HG03521 (cell line): ENCODE data around the gene EPN2.
A peak's percentile ranks its signal among the peaks of the same experiment; 100 is the strongest.
"Not testable (repeated sequence)": the region's sequence is repeated elsewhere in the genome, so short reads cannot be mapped to it uniquely, and the experiment has no call there.

ENCODE experiments used
- ATAC-seq: cut with Tn5 transposase; IDR thresholded peaks from one replicate; pipeline ENCODE4 v1.9.1; 2021; ENCODE audit warnings: mild to moderate bottlenecking, moderate library complexity; ENCODE audit not compliant: unreplicated experiment

EPN2 gene

DNA sequence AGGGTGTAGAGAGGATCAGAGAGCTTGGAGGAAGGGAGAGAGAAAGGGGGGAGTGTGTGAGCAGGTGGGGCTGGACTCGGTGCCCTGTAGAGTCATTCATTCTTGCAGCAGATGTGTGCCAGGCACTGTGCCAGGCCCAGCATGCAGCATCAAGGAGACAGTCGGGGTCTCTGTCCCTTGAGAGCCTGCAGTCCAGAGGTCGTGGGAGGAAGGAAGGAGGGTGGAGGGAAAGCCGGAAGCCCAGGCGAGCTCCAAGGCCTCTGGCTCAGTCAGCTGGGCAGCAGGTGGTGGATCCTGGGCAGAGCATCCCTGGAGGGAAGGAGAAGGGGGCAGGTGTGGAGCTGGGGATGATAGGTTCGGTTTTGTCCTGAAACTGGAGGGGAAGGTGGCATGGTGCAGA lies 27.5 kb downstream of the EPN2 start:
- ATAC-seq = no peak

DNA sequence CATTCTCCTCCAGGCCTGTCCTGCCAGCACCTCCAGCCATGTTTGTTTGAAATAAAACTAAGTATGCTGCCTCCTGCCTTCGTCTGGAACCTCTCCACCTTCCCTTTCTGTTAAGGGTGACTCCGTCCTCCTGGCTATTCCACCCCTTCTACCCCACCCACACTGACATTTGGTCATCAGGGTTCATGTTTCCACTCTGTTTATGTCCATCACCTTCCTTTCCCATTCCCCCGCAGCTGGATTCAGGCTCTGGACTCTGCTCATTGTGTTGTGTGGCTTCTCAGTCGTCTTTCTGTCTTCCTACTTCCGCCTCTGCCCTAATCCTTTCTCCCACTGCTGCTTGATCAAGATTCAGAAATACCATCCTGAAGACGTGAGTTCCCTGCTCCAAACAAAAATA lies 28.6 kb downstream of the EPN2 start:
- no peak for ATAC-seq

DNA sequence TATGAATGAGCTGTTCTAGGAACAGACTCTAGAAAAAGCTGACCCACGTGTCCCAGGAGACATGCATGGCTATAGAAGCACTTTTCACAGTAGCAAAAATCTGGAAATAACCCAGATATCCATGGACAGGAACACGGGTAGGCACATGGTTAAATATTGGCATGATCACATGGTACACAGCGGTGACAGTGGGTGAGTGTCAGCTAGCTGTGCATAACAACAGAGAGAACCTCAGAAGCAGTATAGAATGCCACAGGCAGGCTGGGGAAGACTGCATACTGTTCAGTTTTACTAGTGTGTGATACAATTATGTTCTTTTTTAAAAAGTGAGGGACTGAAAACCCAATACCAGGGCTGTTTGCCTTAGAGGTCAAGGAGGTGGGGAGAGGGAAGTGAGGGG lies 31.4 kb downstream of the EPN2 start:
- no peak for ATAC-seq

DNA sequence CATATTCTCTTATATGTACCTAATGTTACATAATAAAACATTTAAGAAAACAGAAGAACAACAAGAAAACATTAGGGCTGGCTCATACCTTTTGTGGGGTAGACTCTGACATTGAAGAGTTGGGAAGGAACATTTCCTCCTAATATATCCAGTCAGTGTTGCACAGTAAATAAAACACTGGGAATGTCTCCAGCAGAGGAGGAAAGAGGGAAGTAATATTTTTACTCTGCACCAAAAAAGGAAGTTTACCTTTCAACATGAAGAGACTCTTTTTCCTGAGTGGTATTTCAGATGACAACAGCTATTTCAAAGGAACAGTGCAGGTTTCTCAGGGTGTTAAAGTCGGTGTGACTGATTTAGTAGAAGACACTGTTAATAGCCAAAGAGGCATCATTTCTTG lies 31.9 kb downstream of the EPN2 start:
- ATAC-seq = no peak

DNA sequence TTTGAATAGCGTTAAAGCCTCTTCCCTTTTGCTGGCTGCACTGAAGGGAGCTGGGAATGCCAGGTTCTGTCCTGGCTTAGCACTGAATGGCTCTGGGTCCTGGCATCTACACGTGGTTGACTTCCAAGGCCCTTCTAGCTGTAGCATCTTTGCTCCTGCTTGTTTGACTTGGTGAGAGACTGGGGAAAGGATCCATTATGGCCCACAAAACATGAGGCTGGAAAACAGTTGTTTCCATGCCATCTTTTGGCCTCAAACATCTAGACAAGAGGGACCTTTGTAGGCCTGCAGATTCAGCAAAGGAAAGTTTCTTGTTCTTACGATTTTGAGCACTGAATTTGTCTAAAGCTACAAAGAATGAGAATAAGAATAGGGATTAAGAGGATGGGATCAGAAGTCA lies 32.5 kb downstream of the EPN2 start:
- ATAC-seq = no peak

DNA sequence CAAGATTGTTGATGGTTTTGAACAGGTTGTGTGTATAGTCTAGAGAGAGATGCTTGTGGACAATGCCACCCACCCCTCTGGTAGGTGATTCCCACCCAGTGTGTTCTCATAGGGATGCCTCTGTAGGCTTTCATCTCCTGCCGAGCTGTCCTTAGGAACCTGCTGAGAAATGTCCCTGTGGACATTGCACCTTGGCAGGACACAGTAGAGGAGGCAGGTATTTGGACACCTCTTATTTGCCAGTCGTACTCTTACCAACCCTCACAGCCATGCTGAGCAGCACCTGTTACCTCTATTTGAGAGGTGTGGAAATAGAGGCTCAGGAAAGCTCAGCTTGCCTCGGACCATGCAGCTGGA lies 33.2 kb downstream of the EPN2 start:
- ATAC-seq = no peak

DNA sequence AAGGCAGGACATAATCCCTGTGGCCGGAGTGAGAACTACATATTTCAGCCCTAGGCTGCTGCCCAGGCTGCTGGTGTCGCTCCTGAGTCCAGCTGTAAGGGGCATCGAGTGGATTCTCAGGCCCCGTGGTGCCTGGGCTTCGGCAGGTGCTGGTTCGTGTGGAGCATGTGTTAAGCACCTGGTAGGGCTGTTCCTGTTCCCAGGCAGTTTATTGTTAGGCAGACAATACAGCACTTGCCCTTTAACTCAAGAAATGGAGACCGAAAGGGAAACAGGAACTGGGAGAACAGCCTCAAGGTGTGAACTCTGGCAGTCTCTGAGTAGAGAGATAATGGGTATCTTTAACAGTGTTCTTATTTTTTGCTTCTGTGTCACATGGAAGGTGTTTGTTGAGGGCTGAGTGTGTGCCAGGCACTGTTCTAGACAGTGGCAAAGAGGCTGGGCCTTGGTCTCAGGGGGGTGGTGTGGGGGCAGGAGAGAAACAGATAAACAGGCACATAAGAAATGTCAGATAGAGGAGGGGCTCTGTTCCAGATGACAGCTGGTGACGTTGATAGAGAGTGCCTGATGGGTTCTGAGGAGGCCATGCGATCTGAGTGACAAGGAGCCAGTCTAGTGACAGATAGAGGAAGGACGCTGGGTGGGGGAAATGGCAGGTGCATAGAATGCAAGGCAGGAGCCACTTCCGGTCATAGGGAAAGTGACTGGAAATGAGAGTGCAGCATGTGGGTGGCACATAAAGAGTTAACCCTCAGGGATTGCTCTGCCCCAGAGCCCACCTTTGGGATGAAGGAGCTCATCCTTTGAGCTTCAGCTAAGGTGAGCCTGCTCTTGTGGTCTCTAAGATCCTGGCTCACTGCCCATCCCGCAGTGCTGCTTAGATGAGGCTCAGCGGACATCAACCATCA lies 33.8 kb downstream of the EPN2 start:
- ATAC-seq = peak; percentile 62

DNA sequence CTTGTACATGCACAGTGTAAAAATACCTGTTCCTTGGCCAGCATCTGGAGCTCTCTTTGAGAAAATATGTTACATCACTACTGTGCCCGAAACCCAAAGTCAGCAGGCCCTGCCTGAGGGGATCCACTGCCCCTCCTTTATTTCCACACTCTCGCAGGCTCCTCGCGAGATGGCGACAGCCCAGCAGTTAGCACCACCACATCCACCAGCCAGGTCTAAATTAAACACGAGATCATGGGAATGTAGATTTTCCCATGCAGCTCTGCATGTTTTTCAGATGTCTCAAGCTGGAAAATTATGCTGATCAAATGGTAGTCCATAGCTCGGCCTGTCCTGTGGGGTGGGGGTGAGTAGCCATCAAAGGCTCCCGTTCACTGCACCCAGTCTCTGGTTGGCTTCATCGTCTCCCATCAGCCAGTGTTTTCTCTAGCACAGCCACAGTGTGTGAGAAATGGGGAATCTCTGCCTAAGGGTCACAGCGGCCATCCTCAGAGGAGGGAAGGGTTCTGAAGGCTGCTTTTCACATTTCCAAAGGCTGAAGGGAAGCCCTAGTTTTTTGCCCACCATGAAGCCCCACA lies 34.7 kb downstream of the EPN2 start:
- no peak for ATAC-seq

DNA sequence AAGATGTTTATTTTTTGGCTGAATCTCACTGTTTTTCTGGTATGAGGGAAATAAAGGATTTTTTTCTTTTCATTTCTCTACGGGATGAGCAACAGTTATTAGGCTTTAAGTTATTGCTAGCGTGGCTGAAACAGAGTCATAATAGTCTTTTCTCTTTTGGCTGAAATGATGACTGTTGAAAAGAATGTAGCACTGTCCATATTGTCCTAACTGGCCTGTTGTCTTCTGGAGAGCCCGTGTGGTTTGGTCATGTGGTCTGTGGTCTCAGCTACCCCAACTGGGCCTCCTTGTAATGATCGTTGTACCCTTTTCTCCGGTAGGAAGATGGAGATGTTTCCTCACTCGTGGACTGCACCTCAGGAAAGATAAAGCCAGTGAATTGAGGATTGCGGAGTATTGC lies 36.6 kb downstream of the EPN2 start:
- no peak for ATAC-seq

DNA sequence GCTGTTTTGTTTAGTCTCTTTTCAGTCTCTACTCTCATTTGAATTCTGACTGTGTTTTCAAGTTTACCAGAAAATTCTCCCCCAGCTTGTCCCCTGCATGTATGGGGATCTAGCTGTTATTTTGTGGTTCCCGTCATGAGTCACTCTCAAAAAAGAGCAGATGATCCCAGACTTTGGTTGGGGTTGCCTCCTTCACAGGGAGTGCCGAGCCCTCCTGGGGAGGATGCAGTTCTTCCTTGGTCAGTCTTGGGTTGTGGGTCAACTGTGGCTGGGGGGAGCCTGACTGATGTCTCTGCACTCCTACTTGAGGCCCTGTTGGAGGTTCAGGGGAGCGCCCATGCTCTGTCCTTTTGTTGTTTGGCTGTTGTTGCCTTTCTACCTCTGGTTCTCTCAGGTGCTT lies 37.7 kb downstream of the EPN2 start:
- ATAC-seq = no peak

DNA sequence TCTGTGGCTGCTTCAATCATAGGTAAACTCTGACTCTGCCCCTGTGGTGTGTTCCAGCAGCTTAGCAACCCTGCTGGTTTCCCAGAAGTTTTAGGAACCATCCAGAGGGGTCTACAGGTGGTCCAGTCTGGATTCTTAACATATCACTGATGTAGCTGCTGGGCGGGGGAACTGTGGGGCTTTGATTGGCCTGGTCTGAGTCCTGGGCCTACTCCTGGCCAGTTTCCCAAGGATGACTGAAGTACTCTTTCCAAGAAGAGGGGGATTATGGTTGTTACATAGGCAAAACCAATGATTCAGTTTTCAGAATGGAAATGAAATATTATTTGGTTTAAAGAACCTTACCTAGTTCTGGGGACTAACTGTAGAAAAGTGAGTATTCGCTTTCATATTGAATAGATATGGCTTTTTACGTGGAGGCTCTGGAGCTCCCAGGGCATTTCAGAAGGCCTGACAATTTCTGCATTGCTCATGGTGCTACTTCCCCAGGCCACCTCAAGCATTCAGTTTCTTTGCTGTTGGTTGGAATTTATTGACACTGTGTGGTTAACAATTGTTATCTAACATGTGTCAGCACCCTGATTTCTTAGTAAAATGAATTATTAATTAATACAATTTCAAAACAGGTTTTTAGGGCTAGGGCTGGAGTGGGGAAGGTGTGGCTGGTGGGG lies 38.4 kb downstream of the EPN2 start:
- ATAC-seq = no peak

DNA sequence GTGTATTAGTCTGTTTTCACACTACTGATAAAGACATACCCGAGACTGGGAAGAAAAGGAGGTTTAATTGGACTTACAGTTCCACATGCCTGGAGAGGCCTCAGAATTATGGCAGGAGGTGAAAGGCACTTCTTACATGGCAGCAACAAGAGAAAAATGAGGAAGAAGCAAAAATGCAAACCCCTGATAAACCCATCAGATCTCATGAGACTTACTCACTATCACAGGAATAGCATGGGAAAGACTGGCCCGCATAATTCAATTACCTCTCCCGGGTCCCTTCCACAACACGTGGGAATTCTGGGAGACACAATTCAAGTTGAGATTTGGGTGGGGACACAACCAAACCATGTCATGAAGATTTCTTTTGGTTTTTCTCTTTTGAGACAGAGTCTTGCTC lies 41.1 kb downstream of the EPN2 start:
- ATAC-seq = not testable (repeated sequence)

DNA sequence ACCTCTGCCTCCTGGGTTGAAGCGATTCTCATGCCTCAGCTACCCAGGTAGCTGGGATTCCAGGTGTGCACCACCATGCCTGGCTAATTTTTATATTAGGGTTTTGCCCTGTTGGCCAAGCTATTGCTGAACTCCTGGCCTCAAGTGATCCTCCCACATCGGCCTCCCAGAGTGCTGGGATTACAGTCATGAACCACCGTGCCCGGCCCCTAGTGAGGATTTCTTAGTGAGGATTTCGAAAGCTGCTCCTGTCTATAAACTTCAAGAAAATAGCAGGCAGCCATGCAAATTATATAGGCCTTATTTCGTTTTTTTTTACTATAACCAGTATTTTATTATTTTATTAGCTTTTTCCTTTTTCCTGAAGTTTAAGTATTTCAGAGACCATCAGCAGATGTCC lies 41.6 kb downstream of the EPN2 start:
- ATAC-seq = no peak

DNA sequence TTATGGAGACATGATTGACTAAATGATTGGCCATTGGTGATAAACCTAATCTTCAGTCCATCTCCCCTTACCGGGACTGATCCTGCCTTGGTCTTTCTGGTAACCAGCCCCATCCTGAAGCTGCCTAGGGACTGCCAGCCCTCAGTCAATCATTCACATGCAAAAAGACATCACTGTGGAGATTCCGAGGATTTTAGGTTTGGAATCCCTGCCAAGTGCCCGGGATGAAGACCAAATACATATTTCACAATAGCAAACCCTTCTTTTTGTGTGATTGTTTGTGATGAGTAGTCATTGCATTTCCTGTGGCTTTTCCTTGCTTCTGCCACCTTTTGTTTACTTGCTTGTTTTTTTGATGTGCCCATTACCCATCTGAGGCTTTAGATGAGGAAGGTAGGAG lies 44.0 kb downstream of the EPN2 start:
- ATAC-seq = no peak

DNA sequence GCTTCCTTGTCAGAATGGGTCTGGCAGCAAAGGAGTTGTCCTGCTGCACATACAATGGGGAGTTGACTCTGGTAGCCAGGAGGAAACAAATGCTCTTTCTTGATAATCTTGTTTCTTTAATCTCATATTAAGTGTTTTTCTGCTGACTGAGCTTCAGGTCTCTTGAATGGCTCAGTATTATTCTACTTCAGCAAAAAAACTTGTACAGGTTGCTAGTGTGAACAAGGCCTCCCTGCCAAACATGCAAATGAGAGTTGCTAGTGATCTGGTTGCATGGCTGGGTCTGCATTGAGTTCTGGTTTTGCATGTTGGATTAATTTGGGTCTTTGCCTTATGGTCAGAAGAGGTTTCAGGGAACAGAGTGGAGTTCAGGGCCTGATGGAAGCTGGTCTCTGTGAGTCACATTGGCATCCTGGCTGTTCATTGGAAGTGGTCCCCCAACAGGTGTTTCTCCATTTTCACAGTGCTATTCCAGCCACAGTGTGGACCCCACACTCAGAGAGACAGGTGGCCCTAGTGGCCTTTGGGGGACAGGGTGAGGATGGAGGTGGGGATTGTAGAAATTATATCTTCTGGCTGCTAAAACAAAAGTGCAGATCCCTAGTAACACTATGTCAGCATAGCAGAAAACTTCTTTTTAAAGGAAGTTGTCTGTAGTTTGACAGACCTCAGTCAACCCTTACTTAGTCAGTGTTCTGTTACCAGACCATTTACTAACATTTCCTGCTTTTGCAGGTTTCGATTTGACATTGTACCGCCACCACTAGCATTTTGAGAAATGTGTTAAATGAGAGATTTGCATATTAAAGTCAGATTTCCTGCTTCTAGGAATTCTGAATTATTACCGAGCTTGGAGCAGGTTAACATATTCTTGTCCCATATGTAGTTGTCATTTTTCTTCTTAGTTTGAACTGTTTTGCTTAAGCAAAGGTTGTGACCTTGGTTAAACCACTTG lies 47.1 kb downstream of the EPN2 start:
- ATAC-seq = no peak

DNA sequence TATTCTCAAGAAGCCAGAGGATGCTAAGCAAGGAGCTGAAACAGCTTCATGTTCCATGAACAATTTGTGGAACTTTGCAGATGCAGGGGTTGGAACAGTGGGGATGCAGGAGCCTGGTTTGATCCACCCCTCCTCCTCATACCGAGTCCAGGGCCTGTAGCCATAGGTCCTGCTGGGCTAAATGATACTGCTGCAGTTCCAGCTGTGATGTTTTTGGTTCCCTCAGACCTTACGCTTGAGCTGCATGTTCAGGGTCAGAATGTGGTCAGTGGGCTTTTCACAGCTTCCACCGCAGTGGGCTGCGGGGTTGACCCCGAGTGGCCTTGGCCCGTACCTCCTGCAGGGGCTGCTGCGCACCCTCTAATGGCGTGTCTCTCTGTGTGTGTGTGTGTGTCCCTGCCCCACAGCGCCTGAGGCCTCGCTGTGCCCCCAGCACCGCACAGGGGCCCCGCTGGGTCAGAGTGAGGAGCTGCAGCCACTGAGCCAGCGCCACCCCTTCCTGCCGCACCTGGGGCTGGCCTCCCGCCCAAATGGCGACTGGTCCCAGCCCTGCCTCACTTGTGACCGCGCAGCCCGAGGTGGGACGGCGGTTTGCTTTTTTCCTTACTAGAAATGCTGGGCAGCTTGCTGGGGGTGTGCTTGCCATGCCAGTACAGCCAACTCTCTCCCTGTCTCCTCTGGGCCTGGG lies 48.2 kb downstream of the EPN2 start:
- ATAC-seq = no peak

DNA sequence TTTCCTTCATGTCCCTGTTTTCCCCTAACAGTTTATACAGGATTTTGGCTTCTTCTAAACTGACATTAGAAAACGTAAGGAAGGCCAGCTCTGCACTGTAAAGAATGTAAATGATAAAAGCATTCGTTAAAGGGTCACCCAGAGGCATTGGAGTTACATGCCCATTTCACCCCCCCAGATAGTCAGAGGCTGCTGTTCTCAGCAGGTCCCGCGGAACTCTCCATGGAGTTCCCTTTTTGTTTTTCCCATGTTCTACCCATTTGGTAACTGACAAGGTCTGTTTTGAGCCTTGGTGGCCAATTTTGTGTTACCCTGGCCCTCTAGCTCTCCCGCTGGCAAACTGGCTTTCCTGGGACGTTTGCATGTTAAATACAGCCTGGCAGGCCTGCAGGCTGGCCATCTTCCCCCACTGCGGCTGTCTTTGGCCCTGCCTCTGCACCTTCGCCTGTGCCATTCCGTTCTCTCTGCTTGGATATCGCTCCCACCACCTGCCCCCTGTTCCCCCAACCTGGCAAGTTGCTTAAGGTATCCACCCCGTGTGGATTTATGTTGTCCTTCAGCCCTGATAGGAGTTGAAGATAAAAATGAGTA lies 49.7 kb downstream of the EPN2 start:
- no peak for ATAC-seq

DNA sequence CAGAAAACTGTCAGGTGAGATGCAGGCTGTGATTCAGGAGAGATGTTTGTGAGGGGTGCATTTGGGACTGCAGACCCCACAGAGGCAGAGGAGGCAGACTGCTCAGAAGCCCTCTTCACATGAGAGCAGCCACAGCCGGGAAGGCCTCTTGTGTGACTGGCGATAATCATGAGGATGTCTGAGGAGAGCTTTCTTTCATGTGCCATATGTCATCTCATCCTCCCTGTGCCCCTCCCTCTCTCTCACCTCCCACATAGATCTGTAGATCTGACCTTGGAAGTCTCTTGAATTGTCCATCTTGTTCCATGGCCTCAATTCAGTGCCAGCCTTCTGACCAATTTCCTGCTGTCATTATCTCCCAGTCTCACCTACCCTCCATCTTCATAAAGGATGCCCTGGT lies 50.5 kb downstream of the EPN2 start:
- ATAC-seq = no peak

DNA sequence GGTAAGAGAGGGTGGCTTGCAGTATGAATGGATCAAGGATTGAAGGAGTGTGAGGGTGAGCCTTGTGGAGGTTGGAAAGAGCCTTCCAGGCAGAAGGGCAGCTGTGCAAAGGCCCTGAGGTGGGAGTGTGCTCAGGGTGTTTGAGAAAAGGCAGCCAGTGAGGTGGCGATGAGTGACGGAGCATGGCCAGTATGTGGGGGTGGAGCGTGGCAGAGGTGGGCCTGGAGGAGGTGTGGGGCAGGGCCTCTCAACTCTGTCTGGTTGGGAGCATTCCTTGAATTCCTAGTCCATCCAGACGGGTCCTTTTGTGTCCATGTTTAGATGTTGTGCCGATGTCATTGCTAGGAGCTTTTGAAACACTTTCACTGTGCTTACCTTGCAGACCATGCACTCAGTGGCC lies 51.3 kb downstream of the EPN2 start:
- no peak for ATAC-seq

DNA sequence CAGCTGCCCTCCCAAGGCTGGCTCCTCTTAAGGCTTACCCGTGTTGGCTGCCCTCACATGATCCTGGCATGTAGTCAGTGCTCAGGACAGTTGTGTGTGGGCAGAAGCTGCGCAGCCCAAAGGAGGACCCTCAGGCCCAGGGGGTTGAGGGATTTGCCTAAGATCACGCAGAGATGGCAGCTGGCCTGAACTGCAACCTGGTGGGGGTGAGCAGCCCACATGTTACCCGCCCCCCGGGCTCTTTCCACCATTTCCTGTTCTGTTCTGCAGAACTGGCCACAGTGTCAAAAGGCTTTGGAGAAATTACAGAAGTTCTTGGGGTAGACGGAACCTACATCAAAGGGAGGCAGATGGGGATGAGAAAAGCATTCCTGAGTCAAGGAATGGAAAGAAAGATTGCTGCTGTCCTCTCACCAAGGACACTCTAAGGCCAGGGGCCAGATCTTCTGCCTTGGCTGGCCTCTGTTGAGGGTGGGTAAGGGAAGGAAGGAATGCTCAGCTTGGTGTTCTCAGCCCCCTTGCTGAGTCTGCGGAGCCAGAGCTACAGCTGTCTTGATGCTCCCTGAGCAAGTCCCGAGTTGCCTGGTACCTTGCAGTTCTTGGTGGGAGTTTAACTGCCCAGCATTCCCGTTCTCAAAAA lies 53.0 kb downstream of the EPN2 start:
- ATAC-seq = no peak
